SU-DHL-6 (cell line): ENCODE measurements around the gene ST8SIA4.

Experiments used
- H2AFZ ChIP-seq: fragments of 200-600 bp; sonication (generic); 2 replicates; pipeline ENCODE4 v1.6.1; 2014; ENCODE audit warnings: low read depth, mild to moderate bottlenecking, moderate library complexity, mixed read lengths, antibody characterized with exemption, low read length; ENCODE audit not compliant: severe bottlenecking
- H3F3A ChIP-seq: fragments of 200-600 bp; shearing (Covaris generic); 2 replicates; pipeline ENCODE4 v1.6.0; 2016; ENCODE audit warnings: antibody characterized with exemption, mild to moderate bottlenecking; ENCODE audit not compliant: insufficient read depth
- H3K27ac ChIP-seq: fragments of 200-600 bp; sonication (generic); 2 replicates; pipeline ENCODE4 v1.5.1; 2016; ENCODE audit warnings: low read depth, mild to moderate bottlenecking, low read length, moderate library complexity, mixed read lengths
- H3K27me3 ChIP-seq: fragments of 200-600 bp; sonication (generic), shearing (Covaris generic); 2 replicates; pipeline ENCODE4 v1.6.0; 2014; ENCODE audit warnings: mild to moderate bottlenecking, low read length
- H3K36me3 ChIP-seq: fragments of 200-600 bp; sonication (generic); 2 replicates; pipeline ENCODE4 v1.6.1; 2014; ENCODE audit warnings: mild to moderate bottlenecking, low read length, mixed read lengths
- H3K4me2 ChIP-seq: fragments of 300-600, 200-600 bp; shearing (Covaris generic), sonication (generic); 2 replicates; pipeline ENCODE4 v1.6.0; 2014; ENCODE audit warnings: low read length, low read depth, mild to moderate bottlenecking; ENCODE audit not compliant: poor library complexity, severe bottlenecking
- H3K4me3 ChIP-seq: fragments of 200-600 bp; sonication (generic); 2 replicates; pipeline ENCODE4 v1.5.1; 2014; ENCODE audit warnings: antibody characterized with exemption, low read length, mild to moderate bottlenecking, mixed read lengths; ENCODE audit not compliant: insufficient read depth, poor library complexity, severe bottlenecking
- H3K79me2 ChIP-seq: fragments of 200-600 bp; sonication (generic); 2 replicates; pipeline ENCODE4 v1.6.1; 2014; ENCODE audit warnings: mild to moderate bottlenecking, low read length, moderate library complexity; ENCODE audit not compliant: insufficient read depth
- H3K9ac ChIP-seq: fragments of 200-600 bp; sonication (generic); 2 replicates; pipeline ENCODE4 v1.7.0; 2014; ENCODE audit warnings: mild to moderate bottlenecking, low read length
- H3K9me2 ChIP-seq: fragments of 200-600 bp; sonication (generic); replicated peaks from 2 replicates; pipeline ENCODE4 v1.6.1; 2014; ENCODE audit warnings: low read length; ENCODE audit not compliant: insufficient read depth
- H3K9me3 ChIP-seq: fragments of 200-600 bp; sonication (generic); 2 replicates; pipeline ENCODE4 v1.6.1; 2014; ENCODE audit warnings: low read length, mixed read lengths; ENCODE audit not compliant: insufficient read depth
- H4K20me1 ChIP-seq: fragments of 200-600 bp; sonication (generic); 2 replicates; pipeline ENCODE4 v1.6.1; 2014; ENCODE audit warnings: low read depth, mild to moderate bottlenecking, antibody characterized with exemption, low read length, moderate library complexity, mixed read lengths
- EZH2phosphoT487 ChIP-seq: fragments of 200-600 bp; sonication (generic), shearing (Covaris generic); conservative IDR thresholded peaks from 2 replicates; pipeline ENCODE4 v1.6.1; 2018; ENCODE audit warnings: mild to moderate bottlenecking, antibody characterized with exemption, low read length, moderate library complexity, mixed read lengths
- TF ChIP-seq, protein P1 (sequence below): fragments of 200-600 bp; sonication (generic); IDR thresholded peaks from one replicate; pipeline ENCODE4 v1.5.1; 2017; ENCODE audit warnings: antibody characterized with exemption, mild to moderate bottlenecking, low read length, moderate library complexity; ENCODE audit not compliant: insufficient read depth, poor library complexity, severe bottlenecking

ST8SIA4 gene

GRCh38 chr5:100828071-100828897 lies 74.8 kb downstream of the ST8SIA4 start:
- no peaks in the 10 kb centered on the region for H3K27me3 ChIP-seq
- peak overlapping the region; percentile 21 for H3K27ac ChIP-seq
- peaks cover 7% of the 10 kb centered on the region; the same call in 1 of the 2 replicates for H3K36me3 ChIP-seq
- H3K4me3 ChIP-seq, result no peak overlapping the region
- no peaks in the 10 kb centered on the region for H3K9me3 ChIP-seq
- H3K9ac ChIP-seq, result peak overlapping the region; percentile 24
- no peaks in the 10 kb centered on the region for H4K20me1 ChIP-seq
- H3K79me2 ChIP-seq, result peaks cover 26% of the 10 kb centered on the region; the same call in 1 of the 2 replicates
- no peak for TF ChIP-seq EZH2phosphoT487
- TF ChIP-seq, protein P1, sequence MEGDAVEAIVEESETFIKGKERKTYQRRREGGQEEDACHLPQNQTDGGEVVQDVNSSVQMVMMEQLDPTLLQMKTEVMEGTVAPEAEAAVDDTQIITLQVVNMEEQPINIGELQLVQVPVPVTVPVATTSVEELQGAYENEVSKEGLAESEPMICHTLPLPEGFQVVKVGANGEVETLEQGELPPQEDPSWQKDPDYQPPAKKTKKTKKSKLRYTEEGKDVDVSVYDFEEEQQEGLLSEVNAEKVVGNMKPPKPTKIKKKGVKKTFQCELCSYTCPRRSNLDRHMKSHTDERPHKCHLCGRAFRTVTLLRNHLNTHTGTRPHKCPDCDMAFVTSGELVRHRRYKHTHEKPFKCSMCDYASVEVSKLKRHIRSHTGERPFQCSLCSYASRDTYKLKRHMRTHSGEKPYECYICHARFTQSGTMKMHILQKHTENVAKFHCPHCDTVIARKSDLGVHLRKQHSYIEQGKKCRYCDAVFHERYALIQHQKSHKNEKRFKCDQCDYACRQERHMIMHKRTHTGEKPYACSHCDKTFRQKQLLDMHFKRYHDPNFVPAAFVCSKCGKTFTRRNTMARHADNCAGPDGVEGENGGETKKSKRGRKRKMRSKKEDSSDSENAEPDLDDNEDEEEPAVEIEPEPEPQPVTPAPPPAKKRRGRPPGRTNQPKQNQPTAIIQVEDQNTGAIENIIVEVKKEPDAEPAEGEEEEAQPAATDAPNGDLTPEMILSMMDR, result no peak
- H3K9me2 ChIP-seq, result no peaks in the 10 kb centered on the region
- H3F3A ChIP-seq, result peaks cover 12% of the 10 kb centered on the region
- no peak overlapping the region for H2AFZ ChIP-seq
- peak overlapping the region; percentile 56 for H3K4me2 ChIP-seq

DNA sequence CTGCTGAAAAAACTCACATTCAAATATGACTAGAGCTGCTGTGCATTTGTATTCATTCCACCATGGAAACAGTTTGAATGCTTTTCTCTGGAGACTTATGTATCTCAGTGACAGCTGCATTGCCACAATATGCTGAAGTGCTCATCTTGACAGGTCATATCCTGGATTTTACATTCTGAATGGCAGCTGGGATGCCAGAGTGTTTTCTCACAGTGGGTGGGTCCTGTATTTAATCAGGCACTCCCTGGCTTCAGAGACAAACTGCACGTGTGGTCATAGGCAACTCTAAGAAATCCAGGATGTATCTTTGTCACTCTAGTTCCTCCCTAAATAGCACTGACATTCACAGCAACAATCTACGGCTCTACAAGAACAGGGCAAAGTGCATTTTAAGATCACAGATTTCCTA lies 75.6 kb downstream of the ST8SIA4 start:
- Histone ChIP-seq H3K27ac (peak overlapping the region; percentile 21), H3K9me3 (no peaks in the 10 kb centered on the region), H3K9ac (peak overlapping the region; percentile 24), H3K9me2 (no peaks in the 10 kb centered on the region), H3K79me2 (peaks cover 29% of the 10 kb centered on the region; the same call in 1 of the 2 replicates), H3K27me3 (no peaks in the 10 kb centered on the region), H3K36me3 (peaks cover 7% of the 10 kb centered on the region; the same call in 1 of the 2 replicates), H3F3A (peaks cover 12% of the 10 kb centered on the region), H3K4me2 (peak overlapping the region; percentile 56), H4K20me1 (no peaks in the 10 kb centered on the region), H3K4me3 (no peak overlapping the region), H2AFZ (no peak overlapping the region)
- TF ChIP-seq EZH2phosphoT487, result no peak
- TF ChIP-seq, protein P1, result no peak

- Histone ChIP-seq H3K9ac (no peak overlapping the region), H3K27me3 (no peaks in the 10 kb centered on the region), H3K79me2 (peaks cover 33% of the 10 kb centered on the region; the same call in 1 of the 2 replicates), H4K20me1 (no peaks in the 10 kb centered on the region), H3K4me2 (peak overlapping the region; percentile 34), H3K9me2 (no peaks in the 10 kb centered on the region), H2AFZ (no peak overlapping the region), H3K4me3 (no peak overlapping the region), H3K9me3 (no peaks in the 10 kb centered on the region), H3F3A (peaks cover 7% of the 10 kb centered on the region), H3K27ac (0 out of 2 replicates have a peak overlapping the region, but pooled peaks have one; percentile 16), H3K36me3 (peaks cover 7% of the 10 kb centered on the region; the same call in 1 of the 2 replicates)
- TF ChIP-seq, protein P1, result no peak
- TF ChIP-seq EZH2phosphoT487, result no peak
Observed at GRCh38 chr5:100826133-100826532, 76.9 kb downstream of the ST8SIA4 start.
